Fibroblast of lung (primary cell): ENCODE data around the gene SUPT3H. TPM values are rescaled to one million over a fixed set of nuclear protein-coding genes. Genes with fewer than 3 reads are reported as not detected.

Experiments
- DNase-seq, 2 donors: peaks; one replicate each; pipeline versions ENCODE4 v3.0.0 to v3.0.0-alpha.2; 2010; ENCODE audit warnings: low read depth in 2 of 2
- H2AFZ ChIP-seq: 2 replicates; pipeline ENCODE4 v1.5.1; 2012; ENCODE audit warnings: low read length, control low read depth, inconsistent platforms
- H3K27ac ChIP-seq: 2 replicates; pipeline ENCODE4 v1.5.1; 2011; ENCODE audit warnings: low read length, control low read depth; ENCODE audit not compliant: insufficient read depth
- H3K27me3 ChIP-seq: 2 replicates; pipeline ENCODE4 v1.5.1; 2011; ENCODE audit warnings: mild to moderate bottlenecking, low read length; ENCODE audit not compliant: control insufficient read depth, insufficient read depth
- H3K36me3 ChIP-seq: 2 replicates; pipeline ENCODE4 v1.5.1; 2011; ENCODE audit warnings: low read length; ENCODE audit not compliant: control insufficient read depth, insufficient read depth
- H3K4me1 ChIP-seq: 2 replicates; pipeline ENCODE4 v1.5.1; 2011; ENCODE audit warnings: low read length; ENCODE audit not compliant: control insufficient read depth, insufficient read depth; ENCODE audit errors: extremely low read depth
- H3K4me2 ChIP-seq: 2 replicates; pipeline ENCODE4 v1.5.1; 2011; ENCODE audit warnings: low read length, control low read depth; ENCODE audit not compliant: insufficient read depth; ENCODE audit errors: extremely low read depth
- H3K4me3 ChIP-seq, 4 experiments: fragments of 200-600 bp in 1 of 4; sonication (generic) in 1 of 4; replicated peaks in 1 of 4; 2 replicates each; pipeline ENCODE4 v1.5.1; 2011 to 2016; ENCODE audit warnings: low read length in 4 of 4, low read depth in 3 of 4, mild to moderate bottlenecking in 3 of 4, control low read depth in 2 of 4, inconsistent platforms in 1 of 4, mixed read lengths in 1 of 4; ENCODE audit not compliant: insufficient read depth in 1 of 4; ENCODE audit errors: control extremely low read depth in 1 of 4
- H3K79me2 ChIP-seq: 2 replicates; pipeline ENCODE4 v1.5.1; 2012; ENCODE audit warnings: mild to moderate bottlenecking, low read length, inconsistent platforms; ENCODE audit not compliant: control insufficient read depth, insufficient read depth
- H3K9ac ChIP-seq: 2 replicates; pipeline ENCODE4 v1.5.1; 2011; ENCODE audit warnings: mild to moderate bottlenecking, low read length, control low read depth; ENCODE audit not compliant: insufficient read depth
- H3K9me3 ChIP-seq: 2 replicates; pipeline ENCODE4 v1.5.1; 2012; ENCODE audit warnings: low read depth, low read length; ENCODE audit not compliant: control insufficient read depth, insufficient read depth
- H4K20me1 ChIP-seq: 2 replicates; pipeline ENCODE4 v1.5.1; 2011; ENCODE audit warnings: low read length; ENCODE audit not compliant: control insufficient read depth, insufficient read depth; ENCODE audit errors: extremely low read depth
- EZH2 ChIP-seq: IDR thresholded peaks from 2 replicates; pipeline ENCODE4 v1.5.1; 2012; ENCODE audit warnings: low read length, control low read depth, mild to moderate bottlenecking; ENCODE audit errors: missing control alignments
- polyA plus RNA-seq, 2 donors: library from polyadenylated mRNA; depleted of rRNA in 1 of 2; stranded (reverse) in 1 of 2; unstranded in 1 of 2; fragments of >200 nt; gene quantifications; 2 replicates each; pipeline ENCODE4 v1.2.1, GENCODE V29; 2011 to 2012; ENCODE audit warnings: missing spikeins in 1 of 2
- total RNA-seq: library from RNA; depleted of rRNA; stranded (reverse); fragments of >200 nt; gene quantifications from 2 replicates; pipeline ENCODE4 v1.2.1, GENCODE V29; 2014
- TF ChIP-seq, protein P1 (sequence below), 2 donors: IDR thresholded peaks in 1 of 2; conservative IDR thresholded peaks in 1 of 2; 1 replicate in 1 of 2; 2 replicates in 1 of 2; pipeline ENCODE4 v1.5.1; 2011 to 2012; ENCODE audit warnings: low read length in 2 of 2, control low read depth in 1 of 2, inconsistent platforms in 1 of 2, low read depth in 1 of 2, mild to moderate bottlenecking in 1 of 2

Gene SUPT3H
- total and polyA plus RNA-seq, 2 donors (not counting 1 experiment from before 2014, with no cell fraction given), result 8.3 to 8.5 TPM

DNA sequence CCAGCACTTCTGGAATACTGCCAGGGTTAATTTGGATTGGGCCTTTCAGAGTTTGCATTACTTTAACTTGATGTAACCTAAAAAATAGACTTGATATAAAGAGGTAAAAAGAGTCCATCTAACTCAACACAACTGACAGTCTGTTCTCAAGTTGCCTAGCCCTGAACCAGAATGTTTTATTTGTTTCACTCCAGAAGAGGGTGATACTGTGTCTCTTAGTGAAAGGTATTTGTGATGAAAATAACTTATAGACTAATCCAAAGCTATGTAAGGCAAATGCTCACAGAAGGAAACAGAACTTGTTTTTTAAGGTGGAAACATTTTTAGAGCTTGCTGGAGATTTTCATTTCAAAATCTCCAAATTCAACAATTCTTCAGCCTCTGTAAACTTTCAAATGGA, 518.7 kb downstream of the SUPT3H start:
- TF ChIP-seq EZH2, result no peak
- TF ChIP-seq, protein P1, sequence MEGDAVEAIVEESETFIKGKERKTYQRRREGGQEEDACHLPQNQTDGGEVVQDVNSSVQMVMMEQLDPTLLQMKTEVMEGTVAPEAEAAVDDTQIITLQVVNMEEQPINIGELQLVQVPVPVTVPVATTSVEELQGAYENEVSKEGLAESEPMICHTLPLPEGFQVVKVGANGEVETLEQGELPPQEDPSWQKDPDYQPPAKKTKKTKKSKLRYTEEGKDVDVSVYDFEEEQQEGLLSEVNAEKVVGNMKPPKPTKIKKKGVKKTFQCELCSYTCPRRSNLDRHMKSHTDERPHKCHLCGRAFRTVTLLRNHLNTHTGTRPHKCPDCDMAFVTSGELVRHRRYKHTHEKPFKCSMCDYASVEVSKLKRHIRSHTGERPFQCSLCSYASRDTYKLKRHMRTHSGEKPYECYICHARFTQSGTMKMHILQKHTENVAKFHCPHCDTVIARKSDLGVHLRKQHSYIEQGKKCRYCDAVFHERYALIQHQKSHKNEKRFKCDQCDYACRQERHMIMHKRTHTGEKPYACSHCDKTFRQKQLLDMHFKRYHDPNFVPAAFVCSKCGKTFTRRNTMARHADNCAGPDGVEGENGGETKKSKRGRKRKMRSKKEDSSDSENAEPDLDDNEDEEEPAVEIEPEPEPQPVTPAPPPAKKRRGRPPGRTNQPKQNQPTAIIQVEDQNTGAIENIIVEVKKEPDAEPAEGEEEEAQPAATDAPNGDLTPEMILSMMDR (conservative IDR thresholded peaks at IDR 0.05 in 1 of 2, IDR thresholded peaks at IDR 0.05 in 1 of 2; ENCODE audit: low read depth in 1 of 2, low read length in 2 of 2), result no peak
- no peak overlapping the region for H2AFZ ChIP-seq
- H3K27me3 ChIP-seq, result no peaks in the 10 kb centered on the region
- H4K20me1 ChIP-seq, result no peaks in the 10 kb centered on the region
- H3K4me2 ChIP-seq, result no peak overlapping the region
- no peak overlapping the region for H3K9ac ChIP-seq
- H3K4me3 ChIP-seq, result no peak overlapping the region
- no peaks in the 10 kb centered on the region for H3K79me2 ChIP-seq
- no peaks in the 10 kb centered on the region for H3K4me1 ChIP-seq
- H3K9me3 ChIP-seq, result no peaks in the 10 kb centered on the region
- no peak overlapping the region for H3K27ac ChIP-seq
- DNase-seq, result peak in 1 of 2 donors; percentile 5
- H3K36me3 ChIP-seq, result no peaks in the 10 kb centered on the region

DNA sequence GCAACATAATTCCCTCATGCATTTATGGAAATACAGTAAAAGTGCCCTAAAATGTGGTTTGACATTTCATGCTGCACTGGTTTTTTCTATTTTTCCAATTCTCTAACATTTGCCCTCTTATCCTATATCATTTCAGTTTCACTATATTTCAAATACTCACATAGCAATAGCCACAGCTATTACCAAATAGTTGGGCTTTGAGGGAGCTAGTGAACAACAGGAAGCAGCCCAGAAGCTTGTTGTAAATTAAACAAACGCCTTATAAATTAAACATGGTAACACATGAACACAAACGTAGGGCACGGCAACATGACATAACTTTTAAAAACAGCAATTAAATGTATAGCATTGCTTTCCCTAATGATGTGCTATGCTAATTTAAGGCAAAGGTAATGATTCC, 521.3 kb downstream of the SUPT3H start:
- Histone ChIP-seq H3K4me1 (no peaks in the 10 kb centered on the region), H2AFZ (no peak overlapping the region), H3K9me3 (no peaks in the 10 kb centered on the region), H3K36me3 (no peaks in the 10 kb centered on the region), H3K4me2 (peak overlapping the region; percentile 8), H3K4me3 (no peak overlapping the region), H3K27ac (no peak overlapping the region), H3K27me3 (no peaks in the 10 kb centered on the region), H3K79me2 (no peaks in the 10 kb centered on the region), H3K9ac (no peak overlapping the region), H4K20me1 (no peaks in the 10 kb centered on the region)
- peak in 1 of 2 donors; percentile 48 for DNase-seq
- no peak for TF ChIP-seq EZH2
- TF ChIP-seq, protein P1 (conservative IDR thresholded peaks at IDR 0.05 in 1 of 2, IDR thresholded peaks at IDR 0.05 in 1 of 2; ENCODE audit: low read depth in 1 of 2, low read length in 2 of 2), result no peak

DNA sequence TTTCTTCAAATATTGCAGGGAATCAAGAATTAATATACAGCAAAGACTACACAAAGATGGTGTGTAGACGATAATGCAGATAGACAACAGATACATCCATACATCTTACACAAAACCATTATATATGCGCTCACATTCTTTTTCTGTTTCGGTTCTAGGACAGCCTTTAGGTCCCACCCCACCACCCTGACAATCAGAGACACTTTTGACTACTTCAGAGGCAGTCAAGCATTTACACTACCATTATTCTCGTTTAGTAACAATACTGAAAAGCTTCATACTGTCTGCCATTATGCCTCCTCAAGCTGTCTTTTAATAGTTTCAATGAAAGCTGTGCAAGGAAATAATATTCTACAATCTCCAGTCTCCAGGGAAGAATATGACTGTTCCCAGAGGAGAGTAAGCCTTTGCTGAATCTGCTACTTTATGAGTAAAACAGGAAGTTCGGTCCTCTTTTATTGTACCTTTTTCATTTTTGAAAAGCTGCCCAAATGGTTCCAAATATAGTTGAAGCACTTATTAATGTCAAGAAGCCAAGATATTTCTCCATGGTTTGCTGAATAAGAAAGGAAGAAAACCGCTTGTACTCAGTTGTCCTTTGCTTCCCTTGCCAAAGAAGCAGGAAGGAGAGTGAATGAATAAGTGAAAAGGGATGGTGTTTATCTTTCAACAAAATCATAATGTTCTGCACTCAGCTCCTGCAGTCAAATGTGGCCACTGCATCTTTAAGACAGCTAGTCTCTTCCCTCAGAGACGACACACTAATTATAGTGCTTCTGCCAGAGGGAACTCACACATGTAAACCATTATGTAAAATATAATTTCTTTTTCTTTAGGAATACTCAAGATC, 521.9 kb downstream of the SUPT3H start:
- peak overlapping the region in 1 of 4 experiments; percentile 12 for H3K4me3 ChIP-seq
- no peaks in the 10 kb centered on the region for H3K4me1 ChIP-seq
- DNase-seq, result peak; percentile 70 to 87
- H3K27me3 ChIP-seq, result no peaks in the 10 kb centered on the region
- H3K27ac ChIP-seq, result no peak overlapping the region
- TF ChIP-seq, protein P1 (conservative IDR thresholded peaks at IDR 0.05 in 1 of 2, IDR thresholded peaks at IDR 0.05 in 1 of 2; ENCODE audit: low read depth in 1 of 2, low read length in 2 of 2), result no peak
- TF ChIP-seq EZH2, result no peak
- H3K9ac ChIP-seq, result no peak overlapping the region
- no peaks in the 10 kb centered on the region for H3K79me2 ChIP-seq
- H2AFZ ChIP-seq, result peak overlapping the region; percentile 4
- no peaks in the 10 kb centered on the region for H3K36me3 ChIP-seq
- no peaks in the 10 kb centered on the region for H4K20me1 ChIP-seq
- peak overlapping the region; percentile 51 for H3K4me2 ChIP-seq
- no peaks in the 10 kb centered on the region for H3K9me3 ChIP-seq
